Activated T-cell treated with anti-CD3 and anti-CD28 coated beads for 24 hours (primary cell): ENCODE measurements around the gene MED27.

Source experiments
- DNase-seq: peaks from one replicate; pipeline ENCODE4 v3.0.0-alpha.2; 2020; ENCODE audit warnings: low read depth

Gene MED27

GRCh38 chr9:132041798-132042197, 37.9 kb downstream of the MED27 start:
- DNase-seq = no peak

GRCh38 chr9:132040808-132041207, 38.9 kb downstream of the MED27 start:
- no peak for DNase-seq

- DNase-seq = no peak
Observed at GRCh38 chr9:132040246-132040645, 39.4 kb downstream of the MED27 start.

DNA sequence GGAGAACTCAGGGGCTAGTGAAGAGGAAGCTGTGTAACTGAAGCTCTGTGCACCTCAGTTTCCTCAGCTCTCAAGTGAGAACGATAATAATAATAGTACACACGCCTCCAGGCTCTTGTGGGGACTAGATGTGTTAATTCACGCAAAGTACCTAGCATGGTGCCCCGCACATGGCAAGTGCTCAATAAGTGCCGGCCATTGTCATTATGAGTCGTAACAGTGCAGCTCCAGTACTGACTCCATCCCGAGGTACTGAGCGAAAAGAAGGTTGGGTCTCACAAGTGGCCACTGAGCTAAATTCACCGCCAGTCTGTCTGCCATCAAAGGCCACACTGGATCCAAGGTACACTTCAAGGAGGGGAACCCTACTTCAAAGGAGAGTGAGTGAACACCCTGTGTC, 40.4 kb downstream of the MED27 start:
- no peak for DNase-seq

- no peak for DNase-seq
Observed at GRCh38 chr9:132037458-132037857, 42.2 kb downstream of the MED27 start.

GRCh38 chr9:132036521-132036920, 43.1 kb downstream of the MED27 start:
- no peak for DNase-seq

GRCh38 chr9:132035679-132036078, 44.0 kb downstream of the MED27 start:
- DNase-seq = no peak

DNA sequence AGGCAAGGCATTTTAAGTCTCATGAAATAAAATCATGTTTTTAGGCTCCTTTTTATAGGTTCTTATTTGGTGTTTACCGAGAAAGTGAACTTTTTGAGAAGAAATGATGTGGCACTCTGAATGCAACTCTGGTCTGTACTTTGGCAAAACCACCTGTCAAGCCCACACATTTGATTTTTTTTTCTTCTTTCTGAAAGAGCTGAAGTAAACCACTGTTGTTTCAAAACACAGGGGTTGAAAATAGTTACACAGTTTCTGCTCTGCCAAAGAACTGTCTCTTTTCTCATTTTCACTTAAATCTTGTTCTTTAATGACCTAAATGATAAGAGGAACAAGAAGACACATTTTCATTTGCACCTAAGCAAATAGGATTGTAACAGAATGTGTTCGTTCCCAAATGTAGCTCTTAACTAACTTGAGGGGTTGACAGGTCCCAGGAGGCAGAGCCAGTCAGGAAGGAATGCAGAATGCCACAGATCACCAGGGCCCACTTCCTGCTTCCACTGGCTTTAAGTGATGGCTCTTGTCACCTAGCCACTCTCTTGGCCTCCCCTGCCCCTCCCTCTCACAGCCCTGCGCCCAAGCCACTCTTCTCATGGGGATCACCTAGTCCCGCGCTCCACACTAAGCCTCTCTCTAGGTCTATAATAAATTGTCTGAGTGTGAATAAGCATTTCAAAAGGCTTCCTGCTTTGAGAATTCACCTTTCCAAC, 47.3 kb downstream of the MED27 start:
- DNase-seq = no peak

GRCh38 chr9:132031467-132032237, 48.0 kb downstream of the MED27 start:
- no peak for DNase-seq

- DNase-seq = no peak
Observed at GRCh38 chr9:132030626-132031325, 48.9 kb downstream of the MED27 start.

GRCh38 chr9:132027752-132028663, 51.7 kb downstream of the MED27 start:
- no peak for DNase-seq

DNA sequence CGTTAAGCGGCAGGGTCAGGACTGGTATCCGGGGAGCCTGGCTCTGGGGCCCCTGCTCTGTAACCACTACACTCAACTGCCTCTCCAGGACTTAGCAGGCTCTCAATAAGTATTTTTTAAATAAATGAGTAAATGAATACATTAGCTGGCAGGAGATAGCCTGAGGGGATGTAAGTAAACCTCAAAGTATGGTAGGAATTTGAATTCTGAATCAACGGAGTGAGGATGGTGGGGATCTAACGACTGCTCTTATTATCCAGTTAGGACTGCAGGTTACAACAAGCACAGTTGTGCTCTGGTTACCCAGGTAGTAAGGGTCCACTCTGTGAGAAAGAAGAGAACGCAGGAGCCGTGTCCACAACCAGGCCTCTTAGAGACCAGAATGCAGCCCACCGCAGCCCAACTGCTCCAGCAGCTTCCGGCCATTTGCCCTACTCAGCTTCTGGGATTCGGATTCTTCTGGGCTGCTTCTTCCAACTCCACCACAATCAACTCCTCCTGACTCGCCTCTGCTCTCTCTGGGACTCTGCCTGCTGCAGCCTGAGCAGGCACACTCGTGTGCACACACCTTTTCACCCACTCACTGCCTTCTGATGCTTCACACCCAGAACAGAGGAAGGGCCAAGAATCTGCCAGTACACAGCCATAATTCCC, 52.6 kb downstream of the MED27 start:
- DNase-seq = no peak

- no peak for DNase-seq
Observed at GRCh38 chr9:132025766-132026165, 53.9 kb downstream of the MED27 start.

DNA sequence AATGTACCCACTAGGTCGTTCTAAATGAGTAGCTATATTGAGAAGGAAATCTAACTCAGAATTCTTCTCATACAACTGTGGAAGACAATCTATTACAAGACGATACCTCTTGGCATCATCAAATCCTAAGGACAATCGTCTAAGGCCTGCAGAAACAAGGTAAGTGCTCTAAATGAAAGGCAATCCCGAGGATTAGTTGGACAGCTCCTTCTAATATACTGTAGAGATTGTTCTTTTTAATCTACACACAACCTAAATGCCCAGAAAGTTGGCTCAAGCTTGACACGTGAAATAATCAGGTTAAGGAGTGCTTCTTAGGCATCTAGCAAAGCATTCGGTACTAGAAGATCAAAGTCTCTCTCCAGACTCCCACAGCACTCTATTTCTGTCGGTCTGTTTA, 55.1 kb downstream of the MED27 start:
- no peak for DNase-seq

GRCh38 chr9:132023419-132024180, 56.1 kb downstream of the MED27 start:
- no peak for DNase-seq

DNA sequence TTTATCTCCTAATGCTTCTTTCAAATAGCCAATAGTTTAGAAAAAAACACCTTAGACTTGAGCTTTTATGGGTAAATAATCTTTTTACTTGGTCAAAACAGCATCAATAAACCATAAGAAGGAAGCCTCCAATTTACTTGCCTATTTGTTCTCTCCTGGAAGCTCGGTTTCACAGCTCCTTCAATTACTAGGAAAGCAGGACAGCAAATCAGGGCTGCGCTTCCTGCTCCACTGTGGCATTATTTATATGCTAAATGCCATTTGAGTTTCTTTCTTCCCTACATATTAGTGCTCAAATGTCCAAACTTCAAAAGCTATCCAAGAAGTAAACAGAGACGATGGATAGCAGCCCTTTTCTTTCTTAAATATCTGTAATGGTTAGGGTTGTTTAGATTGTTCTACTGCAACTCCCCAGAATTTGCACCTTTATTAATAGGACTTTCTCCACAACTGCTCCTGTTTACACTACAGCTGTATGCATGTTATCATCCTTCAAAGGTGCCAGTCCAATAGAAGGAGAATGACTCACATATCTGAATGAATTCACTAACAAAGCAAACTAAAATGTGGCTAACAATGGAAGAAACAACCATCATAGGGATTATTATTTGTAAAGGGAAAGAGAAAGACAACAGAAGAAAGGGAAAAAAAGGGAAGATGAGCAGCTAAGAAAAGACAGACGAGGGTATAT, 58.7 kb downstream of the MED27 start:
- no peak for DNase-seq

DNA sequence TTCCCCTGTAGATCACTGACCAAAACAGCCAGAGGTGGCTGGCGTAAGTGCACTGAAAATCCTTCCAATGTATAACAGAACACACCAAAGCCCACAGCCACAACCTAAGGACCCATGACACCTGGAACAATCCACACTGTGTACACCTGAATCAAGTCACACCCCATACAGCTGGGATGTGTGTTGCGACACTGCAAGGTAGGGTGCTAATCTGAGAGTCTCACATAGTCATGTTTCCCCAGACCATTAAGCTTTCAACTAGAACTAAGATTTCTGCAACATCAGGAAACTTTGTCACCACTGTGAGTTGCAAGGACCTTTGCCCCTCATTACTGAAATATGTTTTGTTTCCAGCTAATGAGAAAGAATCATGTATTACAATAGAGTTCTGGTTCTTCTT, 59.4 kb downstream of the MED27 start:
- no peak for DNase-seq

DNA sequence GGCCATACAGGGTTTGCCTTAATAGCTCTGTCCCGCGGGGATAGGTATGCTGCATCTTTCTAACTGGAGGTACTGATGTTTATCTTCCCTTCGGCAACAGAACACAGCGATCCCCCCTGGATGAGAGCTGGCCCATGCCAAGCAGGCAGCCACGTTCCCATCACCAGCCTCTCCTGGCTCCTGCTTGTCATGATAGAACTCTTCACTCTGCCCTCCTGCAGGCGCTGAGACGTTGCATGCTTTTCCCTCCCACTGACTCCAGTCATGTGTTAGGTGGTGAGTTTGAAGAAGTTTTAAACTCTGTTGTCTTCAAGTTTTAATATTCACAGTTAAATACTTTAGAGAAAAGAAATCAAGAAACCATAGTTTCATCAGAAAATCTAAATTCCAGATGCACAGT, 60.0 kb downstream of the MED27 start:
- DNase-seq = no peak

GRCh38 chr9:132018957-132019405, 60.7 kb downstream of the MED27 start:
- DNase-seq = no peak

GRCh38 chr9:132016456-132016855, 63.2 kb downstream of the MED27 start:
- no peak for DNase-seq
